ENCODE results near the gene CPNE2. TPM values are rescaled to one million over a fixed set of nuclear protein-coding genes. Genes with fewer than 3 reads are reported as not detected.
A peak's percentile ranks its signal among the peaks of the same experiment; 100 is the strongest.

Gene CPNE2
- total RNA-seq, 1 experiment from 2014 or later: 14.5 TPM

DNA sequence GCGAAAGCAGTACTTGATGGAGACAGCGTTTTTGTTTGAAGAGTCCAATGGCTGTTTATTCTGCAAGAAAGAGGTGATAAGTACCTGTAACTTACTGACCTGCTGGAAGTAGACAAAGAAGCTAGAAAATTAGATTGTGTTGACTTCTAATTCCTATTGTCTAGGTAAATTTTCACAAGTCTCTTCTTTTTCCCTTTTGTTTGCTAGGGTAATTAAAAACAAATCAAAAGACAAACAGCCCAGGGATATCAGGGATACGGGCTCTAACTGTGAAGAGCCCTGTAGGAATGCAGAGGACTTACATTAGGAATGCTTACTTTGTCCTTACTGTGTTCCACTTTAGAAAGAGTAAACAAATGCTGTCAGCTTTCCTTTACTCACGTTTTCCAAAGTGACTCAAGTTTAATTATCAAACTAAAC lies 86.4 kb downstream of the CPNE2 start:
- no peak overlapping the region for H2AFZ ChIP-seq (ENCODE audit: low read length)
- CTCF ChIA-PET: no interaction called here
- no peak overlapping the region for H3K9ac ChIP-seq (ENCODE audit: low read length)
- H3K27me3 ChIP-seq (ENCODE audit: low read length): no peaks in the 10 kb centered on the region
- POLR2A ChIA-PET (ENCODE audit: unreplicated experiment): no interaction called here
- no TSS peak for BruUV-seq (replicated peaks)
- intact Hi-C loops (cut with micrococcal nuclease): no loop called here
- TF ChIP-seq, protein P1, sequence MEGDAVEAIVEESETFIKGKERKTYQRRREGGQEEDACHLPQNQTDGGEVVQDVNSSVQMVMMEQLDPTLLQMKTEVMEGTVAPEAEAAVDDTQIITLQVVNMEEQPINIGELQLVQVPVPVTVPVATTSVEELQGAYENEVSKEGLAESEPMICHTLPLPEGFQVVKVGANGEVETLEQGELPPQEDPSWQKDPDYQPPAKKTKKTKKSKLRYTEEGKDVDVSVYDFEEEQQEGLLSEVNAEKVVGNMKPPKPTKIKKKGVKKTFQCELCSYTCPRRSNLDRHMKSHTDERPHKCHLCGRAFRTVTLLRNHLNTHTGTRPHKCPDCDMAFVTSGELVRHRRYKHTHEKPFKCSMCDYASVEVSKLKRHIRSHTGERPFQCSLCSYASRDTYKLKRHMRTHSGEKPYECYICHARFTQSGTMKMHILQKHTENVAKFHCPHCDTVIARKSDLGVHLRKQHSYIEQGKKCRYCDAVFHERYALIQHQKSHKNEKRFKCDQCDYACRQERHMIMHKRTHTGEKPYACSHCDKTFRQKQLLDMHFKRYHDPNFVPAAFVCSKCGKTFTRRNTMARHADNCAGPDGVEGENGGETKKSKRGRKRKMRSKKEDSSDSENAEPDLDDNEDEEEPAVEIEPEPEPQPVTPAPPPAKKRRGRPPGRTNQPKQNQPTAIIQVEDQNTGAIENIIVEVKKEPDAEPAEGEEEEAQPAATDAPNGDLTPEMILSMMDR (conservative IDR thresholded peaks at IDR 0.05; ENCODE audit: low read depth, low read length): no peak
- no peak for TF ChIP-seq EZH2phosphoT487 (IDR thresholded peaks at IDR 0.05; ENCODE audit: borderline replicate concordance, low read length)
- TF ChIP-seq EZH2 (IDR thresholded peaks at IDR 0.05; ENCODE audit: low read length, unreplicated experiment): no peak
- H3K79me2 ChIP-seq (ENCODE audit: low read length): peaks cover 45% of the 10 kb centered on the region
- no peaks in the 10 kb centered on the region; the same call in 1 of the 2 replicates for H3K4me1 ChIP-seq (ENCODE audit: insufficient read depth, low read length)
- H3K4me2 ChIP-seq (ENCODE audit: low read length): no peak overlapping the region
- 0 out of 2 replicates have a peak, but pooled peaks have one; percentile 43 for ATAC-seq
- DNase-seq: no peak
- H3K9me2 ChIP-seq (replicated peaks; ENCODE audit: low read length): no peaks in the 10 kb centered on the region
- no peaks in the 10 kb centered on the region for H3K36me3 ChIP-seq (ENCODE audit: low read depth, low read length)
- no peaks in the 10 kb centered on the region for H3K9me3 ChIP-seq (ENCODE audit: low read length)
- no peak overlapping the region for H3K4me3 ChIP-seq (ENCODE audit: low read length)
- H3F3A ChIP-seq (ENCODE audit: low read length, unreplicated experiment): no peaks in the 10 kb centered on the region
- no peaks in the 10 kb centered on the region for H4K20me1 ChIP-seq (ENCODE audit: low read length)
- no peak overlapping the region for H3K27ac ChIP-seq (ENCODE audit: low read length)

DNA sequence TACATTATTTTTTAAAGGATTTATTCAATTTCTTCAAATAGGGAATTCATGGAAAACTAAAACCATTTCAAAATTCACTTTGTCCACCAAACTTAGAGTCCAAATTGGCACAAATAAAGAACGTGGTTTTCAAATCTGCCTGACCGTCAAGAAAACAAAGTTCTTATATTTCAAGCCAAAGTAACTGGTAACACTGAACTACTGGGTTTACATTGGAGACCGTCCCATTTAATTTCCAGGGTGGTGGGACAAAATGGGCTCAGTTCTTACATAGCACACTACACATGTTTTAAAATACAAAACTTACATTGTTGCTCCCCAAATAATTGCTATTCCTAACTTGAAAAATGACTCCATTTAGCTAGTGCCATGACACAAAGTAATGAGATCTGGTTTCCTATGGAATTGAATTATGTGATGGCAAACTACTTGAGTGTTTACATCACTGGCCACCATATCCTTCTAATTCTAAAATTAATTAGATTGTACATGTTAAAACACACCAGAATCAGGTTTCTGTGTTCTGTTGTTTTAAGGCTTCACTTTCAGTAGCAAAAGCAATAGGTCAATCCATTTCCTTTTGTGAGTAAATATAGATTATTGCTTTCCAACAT lies 86.9 kb downstream of the CPNE2 start:
- Histone ChIP-seq H3K27ac (ENCODE audit: low read length) (no peak overlapping the region), H3K4me1 (ENCODE audit: insufficient read depth, low read length) (peaks cover 1% of the 10 kb centered on the region), H4K20me1 (ENCODE audit: low read length) (no peaks in the 10 kb centered on the region), H3K27me3 (ENCODE audit: low read length) (no peaks in the 10 kb centered on the region), H3K4me2 (ENCODE audit: low read length) (no peak overlapping the region), H3K79me2 (ENCODE audit: low read length) (peaks cover 50% of the 10 kb centered on the region), H3K9me2 (replicated peaks; ENCODE audit: low read length) (no peaks in the 10 kb centered on the region), H3K9ac (ENCODE audit: low read length) (no peak overlapping the region), H3K9me3 (ENCODE audit: low read length) (0 out of 2 replicates have a peak, but pooled peaks cover 4% of the 10 kb centered on the region), H3K36me3 (ENCODE audit: low read depth, low read length) (no peaks in the 10 kb centered on the region), H3F3A (ENCODE audit: low read length, unreplicated experiment) (no peaks in the 10 kb centered on the region), H2AFZ (ENCODE audit: low read length) (no peak overlapping the region), H3K4me3 (ENCODE audit: low read length) (no peak overlapping the region)
- POLR2A ChIA-PET (ENCODE audit: unreplicated experiment): no interaction called here
- intact Hi-C loops (cut with micrococcal nuclease): no loop called here
- BruUV-seq (replicated peaks): no TSS peak
- TF ChIP-seq EZH2 (IDR thresholded peaks at IDR 0.05; ENCODE audit: low read length, unreplicated experiment) (no peak), EZH2phosphoT487 (IDR thresholded peaks at IDR 0.05; ENCODE audit: borderline replicate concordance, low read length) (no peak)
- TF ChIP-seq, protein P1 (conservative IDR thresholded peaks at IDR 0.05; ENCODE audit: low read depth, low read length): no peak
- no peak for DNase-seq
- CTCF ChIA-PET: no interaction called here
- no peak for ATAC-seq

DNA sequence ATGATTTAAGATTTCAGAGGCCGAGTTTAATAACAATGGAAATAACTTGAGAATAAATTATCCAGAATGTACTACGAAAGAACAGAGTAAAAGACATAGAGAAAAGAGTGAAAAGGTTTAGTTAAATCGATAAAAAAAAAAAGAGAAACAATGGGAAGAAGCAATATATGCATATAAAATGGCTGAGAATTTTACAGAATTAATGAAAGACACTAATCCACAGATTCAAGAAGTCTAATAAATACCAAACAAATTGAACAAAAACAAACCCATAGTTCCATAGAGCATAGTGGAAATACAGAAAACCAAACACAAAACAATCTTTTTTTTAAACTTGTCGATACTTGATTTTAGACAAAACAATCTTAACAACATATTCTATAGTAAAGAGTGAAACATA lies 91.7 kb downstream of the CPNE2 start:
- no peaks in the 10 kb centered on the region for H3K36me3 ChIP-seq (ENCODE audit: low read depth, low read length)
- DNase-seq (no peak), ATAC-seq (no peak)
- H4K20me1 ChIP-seq (ENCODE audit: low read length): no peaks in the 10 kb centered on the region
- no peaks in the 10 kb centered on the region for H3K27me3 ChIP-seq (ENCODE audit: low read length)
- peaks cover 13% of the 10 kb centered on the region for H3K4me1 ChIP-seq (ENCODE audit: insufficient read depth, low read length)
- ChIA-PET POLR2A (ENCODE audit: unreplicated experiment) (no interaction called here), CTCF (no interaction called here)
- H3K9ac ChIP-seq (ENCODE audit: low read length): no peak overlapping the region
- BruUV-seq (replicated peaks): no TSS peak
- peaks cover 89% of the 10 kb centered on the region for H3K79me2 ChIP-seq (ENCODE audit: low read length)
- no peak overlapping the region for H2AFZ ChIP-seq (ENCODE audit: low read length)
- peak overlapping the region; percentile 98 for H3K4me2 ChIP-seq (ENCODE audit: low read length)
- no peaks in the 10 kb centered on the region for H3K9me2 ChIP-seq (replicated peaks; ENCODE audit: low read length)
- H3K4me3 ChIP-seq (ENCODE audit: low read length): peak overlapping the region; percentile 99
- H3K9me3 ChIP-seq (ENCODE audit: low read length): 0 out of 2 replicates have a peak, but pooled peaks cover 6% of the 10 kb centered on the region
- no peaks in the 10 kb centered on the region for H3F3A ChIP-seq (ENCODE audit: low read length, unreplicated experiment)
- intact Hi-C loops (cut with micrococcal nuclease): no loop called here
- TF ChIP-seq EZH2phosphoT487 (IDR thresholded peaks at IDR 0.05; ENCODE audit: borderline replicate concordance, low read length) (no peak), EZH2 (IDR thresholded peaks at IDR 0.05; ENCODE audit: low read length, unreplicated experiment) (no peak)
- TF ChIP-seq, protein P1 (conservative IDR thresholded peaks at IDR 0.05; ENCODE audit: low read depth, low read length): no peak
- no peak overlapping the region for H3K27ac ChIP-seq (ENCODE audit: low read length)
